Measurements from ENCODE around the gene DDRGK1.

DNA sequence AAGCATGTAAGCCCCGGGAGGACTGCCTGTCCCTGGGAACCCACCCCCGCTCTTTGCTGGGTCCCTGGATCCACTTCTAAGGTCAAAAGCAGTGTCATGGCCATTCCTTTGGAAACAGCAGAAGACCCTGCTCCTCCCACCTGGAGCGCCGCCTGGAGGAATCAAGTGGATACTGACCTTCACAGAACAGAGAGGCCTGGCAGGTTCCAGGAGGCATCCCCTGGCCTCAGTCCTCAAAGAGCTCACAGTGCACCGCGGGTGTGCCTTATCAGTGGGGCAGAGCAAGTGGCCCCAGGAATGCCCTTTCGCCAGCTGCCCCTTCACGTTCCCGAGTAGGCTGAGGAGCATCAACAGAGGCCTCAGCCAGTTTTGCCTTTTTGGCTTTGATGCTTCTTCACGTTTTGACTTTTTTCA lies 45.6 kb upstream of the DDRGK1 start:
- TF ChIP-seq POLR2A (IDR thresholded peaks at IDR 0.05; ENCODE audit: low read length) (no peak), GATA1 (IDR thresholded peaks at IDR 0.05; ENCODE audit: low read depth, low read length) (no peak)

Measured in erythroblast (primary cell).